Activated CD4-positive, alpha-beta T cell treated with anti-CD3 and anti-CD28 coated beads, Interleukin-2, amount 50 U/mL, for 48 hours (primary cell): ENCODE results near the gene DNASE1L3.
"Not testable (repeated sequence)": the region's sequence is repeated elsewhere in the genome, so short reads cannot be mapped to it uniquely, and the experiment has no call there.

Experiments
- DNase-seq, 2 experiments: peaks; one replicate each; pipeline ENCODE4 v3.0.0-alpha.2; 2020

Gene DNASE1L3, protein sequence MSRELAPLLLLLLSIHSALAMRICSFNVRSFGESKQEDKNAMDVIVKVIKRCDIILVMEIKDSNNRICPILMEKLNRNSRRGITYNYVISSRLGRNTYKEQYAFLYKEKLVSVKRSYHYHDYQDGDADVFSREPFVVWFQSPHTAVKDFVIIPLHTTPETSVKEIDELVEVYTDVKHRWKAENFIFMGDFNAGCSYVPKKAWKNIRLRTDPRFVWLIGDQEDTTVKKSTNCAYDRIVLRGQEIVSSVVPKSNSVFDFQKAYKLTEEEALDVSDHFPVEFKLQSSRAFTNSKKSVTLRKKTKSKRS

GRCh38 chr3:58210761-58211460, at the start of gene DNASE1L3:
TSS of gene DNASE1L3 (minus strand) at chr3:58210972. CDS start at chr3:58210906, 66 bp downstream.
- DNase-seq = no peak

GRCh38 chr3:58260261-58260731, 49.5 kb upstream of the DNASE1L3 start:
- DNase-seq = no peak

DNA sequence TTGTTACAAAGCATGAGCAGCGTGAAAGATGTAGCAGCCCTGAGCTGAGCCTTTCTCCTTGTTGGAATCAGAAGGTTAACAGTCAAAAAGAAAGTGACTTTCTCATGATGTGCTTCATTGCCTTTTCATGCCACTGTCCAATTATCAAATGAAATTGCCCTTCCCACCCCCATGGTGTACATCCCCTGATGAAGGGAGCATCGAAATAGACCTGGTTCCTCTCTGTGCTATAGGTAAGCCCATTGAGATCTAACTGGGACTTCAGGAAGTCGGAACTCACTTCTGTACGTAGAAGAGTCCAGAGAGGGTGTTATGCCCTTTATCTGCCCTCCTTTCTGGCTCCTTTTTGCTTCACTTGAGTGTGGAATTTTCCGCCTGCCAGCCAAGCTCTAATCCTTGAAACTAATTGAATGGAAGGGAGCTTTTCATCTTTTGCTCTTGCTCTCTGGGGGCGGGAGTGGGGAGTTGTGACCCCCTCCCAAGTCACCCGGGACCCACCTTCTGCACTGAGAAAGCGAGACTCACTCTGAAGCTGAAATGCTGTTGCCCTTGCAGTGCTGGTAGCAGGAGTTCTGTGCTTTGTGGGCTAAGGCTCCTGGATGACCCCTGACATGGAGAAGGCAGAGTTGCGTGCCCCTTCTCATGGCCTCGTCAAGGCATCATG, 47.8 kb upstream of the DNASE1L3 start:
- DNase-seq = no peak

GRCh38 chr3:58256511-58256910, 45.7 kb upstream of the DNASE1L3 start:
- DNase-seq = no peak

- no peak for DNase-seq
Observed at GRCh38 chr3:58256061-58256460, 45.3 kb upstream of the DNASE1L3 start.

DNA sequence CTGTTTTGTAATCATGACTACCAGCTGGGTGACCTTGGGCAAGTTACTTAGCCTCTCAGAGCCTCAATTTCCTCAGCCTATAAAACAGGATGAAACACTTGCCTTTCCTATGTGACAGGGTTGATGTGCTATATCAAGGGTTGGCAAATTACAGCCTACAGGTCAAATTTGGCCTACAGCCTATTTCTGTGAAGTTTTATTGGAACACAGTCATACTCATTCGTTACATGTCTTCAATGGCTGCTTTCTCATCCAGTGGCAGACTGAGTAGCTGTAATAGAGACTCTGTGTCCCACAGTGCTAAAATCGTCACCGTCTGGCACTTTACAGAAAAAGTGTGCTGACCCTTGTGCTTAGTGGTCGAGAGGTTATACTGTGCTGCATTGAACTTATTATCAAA, 43.4 kb upstream of the DNASE1L3 start:
- DNase-seq = no peak

DNA sequence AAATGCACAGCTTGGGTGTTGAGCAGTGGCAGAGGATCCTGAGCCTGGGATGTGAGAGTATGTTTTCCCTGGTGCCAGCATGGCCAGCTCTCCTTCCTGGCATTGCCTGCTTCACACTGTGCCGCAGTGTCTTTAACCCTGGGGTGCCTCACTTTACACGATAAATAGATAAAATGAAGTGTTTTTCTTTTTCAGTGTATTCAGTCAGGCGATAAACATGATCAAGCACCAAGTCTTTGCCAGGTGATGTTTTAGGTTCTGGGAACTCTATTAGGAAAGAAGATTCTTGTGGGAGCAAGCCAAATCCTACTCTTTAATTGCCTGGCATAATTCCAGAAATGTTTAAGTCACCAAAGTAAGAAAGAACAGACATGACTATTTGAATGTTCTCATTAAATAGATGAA, 40.9 kb upstream of the DNASE1L3 start:
- no peak for DNase-seq

DNA sequence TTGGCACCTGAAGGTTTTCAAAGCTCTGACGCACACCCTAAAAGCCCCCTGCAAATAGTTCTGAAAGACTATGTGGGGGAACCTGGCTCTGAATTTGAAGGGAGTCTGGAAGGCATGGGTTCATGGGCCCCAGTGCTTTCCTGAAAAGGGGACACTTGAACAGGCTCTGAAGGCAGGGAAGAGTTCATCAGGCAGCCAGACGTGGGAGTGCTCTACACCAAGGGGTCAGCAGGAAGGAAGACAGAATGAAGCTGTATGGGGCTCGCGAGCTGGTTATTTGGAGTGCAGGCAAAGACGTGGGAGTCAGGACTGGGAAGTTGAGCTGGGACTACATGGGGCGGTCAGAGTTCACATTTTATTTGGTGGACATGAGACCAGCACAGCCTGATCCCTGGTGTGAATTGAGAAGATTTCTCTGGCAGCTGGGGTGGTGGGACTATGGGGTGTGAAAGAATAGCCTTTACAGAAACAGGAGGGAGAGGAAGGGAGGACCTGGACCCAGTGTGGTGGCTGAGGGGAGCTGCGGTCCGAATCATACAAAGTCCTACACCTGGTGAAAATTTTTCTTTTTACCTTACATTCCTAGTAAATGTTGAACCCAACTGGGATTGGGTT, 39.4 kb upstream of the DNASE1L3 start:
- DNase-seq = no peak

DNA sequence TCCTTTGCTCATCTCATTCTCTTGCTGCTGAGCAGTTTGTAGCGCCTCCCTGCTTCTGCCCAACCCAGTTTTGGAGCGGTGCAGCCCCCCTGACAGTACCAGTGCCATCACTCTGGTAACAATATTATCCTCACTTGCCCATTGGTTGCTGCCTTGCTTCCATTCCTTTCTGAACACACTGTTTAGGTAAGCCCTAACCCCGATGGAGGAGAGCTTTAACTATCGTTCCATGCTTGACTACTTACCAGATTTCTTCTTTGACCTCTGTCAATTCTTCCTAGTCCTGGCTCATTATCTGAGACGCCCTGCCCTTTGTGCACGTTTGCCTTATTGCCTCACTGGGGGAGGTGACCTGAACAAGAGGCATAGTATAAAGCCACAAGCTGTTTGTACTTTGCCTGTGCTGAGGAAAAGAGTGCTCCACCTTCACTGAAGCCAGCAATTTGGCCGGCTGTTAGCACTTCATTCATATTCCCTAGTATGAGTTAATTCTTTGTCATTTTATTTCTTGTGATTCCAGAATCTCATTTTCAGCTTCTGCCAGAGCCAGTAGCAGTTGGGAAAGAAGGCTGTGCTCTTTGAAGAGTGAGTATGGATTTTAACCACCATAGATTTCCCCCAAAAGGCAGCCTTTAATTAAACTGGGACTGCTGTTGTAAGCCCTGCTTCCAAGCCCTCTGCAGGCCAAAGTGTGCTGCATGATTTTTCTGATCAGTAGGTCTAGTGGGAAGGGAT, 38.8 kb upstream of the DNASE1L3 start:
- DNase-seq = no peak

- no peak for DNase-seq
Observed at GRCh38 chr3:58246148-58247047, 35.6 kb upstream of the DNASE1L3 start.

GRCh38 chr3:58243976-58244585, 33.3 kb upstream of the DNASE1L3 start:
- no peak for DNase-seq

DNA sequence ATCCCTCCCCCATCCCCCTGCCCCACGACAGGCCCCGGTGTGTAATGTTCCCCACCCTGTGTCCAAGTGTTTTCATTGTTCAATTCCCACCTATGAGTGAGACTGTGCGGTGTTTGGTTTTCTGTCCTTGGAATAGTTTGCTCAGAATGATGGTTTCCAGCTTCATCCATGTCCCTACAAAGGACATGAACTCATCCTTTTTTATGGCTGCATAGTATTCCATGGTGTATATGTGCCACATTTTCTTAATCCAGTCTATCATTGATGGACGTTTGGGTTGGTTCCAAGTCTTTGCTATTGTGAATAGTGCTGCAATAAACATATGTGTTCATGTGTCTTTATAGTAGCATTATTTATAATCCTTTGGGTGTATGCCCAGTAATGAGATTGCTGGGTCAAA, 32.1 kb upstream of the DNASE1L3 start:
- DNase-seq = not testable (repeated sequence)

- DNase-seq = no peak
Observed at GRCh38 chr3:58242340-58242739, 31.6 kb upstream of the DNASE1L3 start.

- DNase-seq = no peak
Observed at GRCh38 chr3:58241306-58242044, 30.7 kb upstream of the DNASE1L3 start.

DNA sequence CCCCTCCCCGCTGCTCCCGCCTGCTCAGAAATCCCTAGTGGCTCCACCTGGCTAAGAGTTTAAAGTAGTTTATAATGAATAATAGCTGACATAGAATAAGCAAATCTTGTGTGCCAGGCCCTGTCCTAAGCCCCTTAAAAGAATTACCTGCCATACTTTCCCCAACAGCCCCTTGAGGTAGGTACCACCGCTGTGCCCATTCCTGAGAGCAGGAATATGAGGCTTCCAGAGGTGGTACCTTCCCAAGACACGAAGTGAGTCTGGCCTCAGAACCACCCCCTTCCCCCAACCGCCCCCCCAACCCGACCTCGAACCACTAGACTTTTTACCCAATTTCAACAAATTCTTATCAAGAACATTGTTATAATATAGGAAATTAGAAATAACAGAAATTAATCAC, 28.1 kb upstream of the DNASE1L3 start:
- DNase-seq = no peak

DNA sequence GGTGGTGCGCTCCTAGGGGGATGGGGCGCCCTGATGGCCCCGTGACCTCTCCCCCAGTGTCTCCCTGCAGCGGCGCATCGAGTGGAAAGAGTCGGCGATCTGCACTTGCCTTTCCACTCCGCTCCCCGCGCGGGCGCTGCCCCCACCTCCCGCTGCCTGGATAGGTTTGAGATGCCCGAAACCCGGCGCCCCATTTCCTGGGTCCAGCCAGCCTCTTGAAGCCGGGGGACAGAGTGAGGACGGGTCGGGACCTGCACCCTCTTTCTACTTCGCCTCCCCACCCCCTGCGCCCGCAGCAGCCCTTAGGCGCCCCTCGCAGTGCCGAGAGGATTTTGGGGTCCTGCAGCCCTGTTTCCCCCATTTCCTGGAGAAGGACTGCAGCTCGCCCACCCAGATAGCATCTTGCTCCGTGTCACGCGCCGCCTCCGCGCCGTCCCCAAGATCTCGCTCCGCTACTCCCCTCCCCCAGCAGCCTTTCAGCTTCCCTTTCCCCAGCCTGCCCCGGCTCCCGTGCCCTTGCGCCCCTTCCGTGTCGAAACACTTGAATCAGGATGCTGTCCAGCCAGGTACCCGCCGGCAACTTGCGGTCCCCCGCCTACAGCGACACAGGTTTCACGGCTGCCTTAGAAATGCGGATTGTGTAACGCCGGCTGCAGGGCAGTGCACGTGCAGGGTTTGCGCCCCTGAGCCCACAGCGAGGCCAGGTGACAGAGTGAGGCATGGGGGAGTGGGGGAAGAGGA, 27.3 kb upstream of the DNASE1L3 start:
- DNase-seq = peak; percentile 36 to 64

DNA sequence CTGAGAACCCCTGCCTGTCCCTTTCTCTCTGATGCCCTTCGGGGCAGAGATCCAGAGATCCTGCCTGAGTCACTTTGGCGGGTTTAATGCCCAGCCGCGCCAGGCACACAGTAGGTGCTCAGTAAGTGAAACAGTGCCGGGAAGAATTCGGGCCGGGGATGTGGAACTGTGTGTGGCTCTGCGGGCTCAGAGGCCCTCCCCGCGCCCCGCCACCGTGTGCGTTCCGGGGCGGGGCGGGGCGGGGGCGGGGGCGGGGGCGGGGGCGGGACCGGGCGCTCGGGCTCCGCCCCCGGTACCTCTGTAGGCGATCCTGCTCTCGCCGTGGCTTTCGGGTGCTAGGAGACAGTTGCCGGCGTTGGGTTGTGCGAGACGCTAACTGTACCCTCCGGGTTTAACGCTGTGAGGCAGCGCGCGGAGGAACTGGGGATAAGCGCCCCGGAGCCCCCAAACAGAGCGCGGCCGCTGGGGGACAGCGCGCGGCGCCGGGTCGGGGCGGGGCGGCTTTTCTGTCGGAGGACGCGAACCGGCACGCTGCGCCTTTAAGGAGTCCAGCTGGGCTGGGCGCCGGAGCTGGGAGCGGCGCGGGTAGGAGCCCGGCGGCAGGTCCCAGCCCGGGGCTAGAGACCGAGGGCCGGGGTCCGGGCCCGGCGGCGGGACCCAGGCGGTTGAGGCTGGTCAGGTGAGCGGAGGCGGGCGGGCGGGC, 26.6 kb upstream of the DNASE1L3 start, which contains the start of gene ABHD6:
ABHD6 (plus strand) TSS at position 555 of the 703 bp plus-strand sequence. CDS start 18,795 bp downstream, outside the sequence.
- peak; percentile 84 to 87 for DNase-seq

DNA sequence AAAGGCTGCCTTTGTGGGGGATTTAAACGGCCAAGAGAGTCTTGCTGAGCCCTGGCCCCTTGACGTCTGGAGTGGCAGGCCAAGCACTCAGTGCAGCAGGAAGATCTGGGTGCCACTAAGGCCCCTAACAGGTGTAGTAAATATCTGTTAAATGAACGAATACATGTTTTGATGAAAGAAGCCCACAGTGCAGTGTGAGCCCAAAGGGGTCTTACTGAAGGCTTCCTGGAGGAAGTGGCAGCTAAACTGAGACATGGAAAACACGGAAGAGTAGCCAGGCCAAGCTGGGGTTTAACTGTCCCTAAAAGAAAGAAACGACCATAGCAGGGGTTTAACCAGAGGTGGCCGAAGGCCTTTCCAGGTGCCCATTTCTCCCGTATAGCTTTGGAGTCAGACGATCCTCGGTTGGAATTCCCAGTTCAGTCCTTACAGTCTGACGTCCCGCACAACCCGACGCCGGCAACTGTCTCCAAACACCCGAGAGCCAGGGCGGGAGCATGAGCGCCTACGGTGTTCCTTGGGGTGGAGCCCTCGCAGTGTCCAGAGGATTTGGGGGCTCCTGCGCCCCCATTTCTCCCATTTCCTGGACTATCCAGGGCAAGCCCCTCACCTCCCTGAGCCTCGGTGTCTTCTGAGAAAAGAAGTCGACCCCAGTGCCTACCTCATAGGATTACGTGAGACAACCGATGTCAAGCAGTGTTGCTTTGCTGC, 25.9 kb upstream of the DNASE1L3 start:
- no peak for DNase-seq
